H1 (cell line): Measurements from ENCODE around the gene SCO2. TPM values are rescaled to one million over a fixed set of nuclear protein-coding genes. Genes with fewer than 3 reads are reported as not detected.
A peak's percentile ranks its signal among the peaks of the same experiment; 100 is the strongest.

ENCODE experiments used
- CTCF ChIA-PET: fragments of 300-600 bp; sonication (Branson Sonifier 250); formaldehyde crosslinking; loops from one replicate; lab custom pipeline; 2021; ENCODE audit not compliant: partially characterized antibody; lab: Charles Lee
- POLR2A ChIA-PET: fragments of 300-600 bp; sonication (Branson Sonifier 250); formaldehyde crosslinking; loops from one replicate; lab custom pipeline; 2021; ENCODE audit warnings: inconsistent platforms; ENCODE audit not compliant: partially characterized antibody; lab: Charles Lee
- DNase-seq, 2 experiments: peaks; one replicate each; pipeline versions ENCODE4 v3.0.0 to v3.0.0-alpha.2; 2010 to 2022; ENCODE audit warnings: low spot score in 2 of 2, low read depth in 1 of 2, mixed read lengths in 1 of 2
- FAIRE-seq: peaks from 2 replicates; lab custom pipeline; 2011; peaks lifted over from hg19 to GRCh38; lab: Jason Lieb, UNC
- H2AFZ ChIP-seq: 2 replicates; pipeline ENCODE4 v1.8.1; 2012; ENCODE audit warnings: low read length, inconsistent platforms
- H2AK5ac ChIP-seq: 2 replicates; pipeline ENCODE4 v1.6.1; 2013; ENCODE audit warnings: low read depth, low read length
- H2BK120ac ChIP-seq: replicated peaks from 2 replicates; pipeline ENCODE3; 2013; ENCODE audit warnings: low read depth, low read length, inconsistent platforms
- H2BK12ac ChIP-seq: 2 replicates; pipeline ENCODE4 v1.6.1; 2013; ENCODE audit warnings: low read depth, low read length
- H2BK15ac ChIP-seq: 2 replicates; pipeline ENCODE4 v1.6.1; 2013; ENCODE audit warnings: low read length
- H2BK20ac ChIP-seq: 2 replicates; pipeline ENCODE4 v1.6.1; 2013; ENCODE audit warnings: low read length
- H2BK5ac ChIP-seq: 2 replicates; pipeline ENCODE4 v1.6.1; 2013; ENCODE audit warnings: low read depth, low read length
- H3K14ac ChIP-seq: 2 replicates; pipeline ENCODE4 v1.6.1; 2013; ENCODE audit warnings: inconsistent platforms; ENCODE audit not compliant: insufficient read length
- H3K18ac ChIP-seq: 2 replicates; pipeline ENCODE4 v1.6.1; 2013; ENCODE audit warnings: low read length; ENCODE audit errors: extremely low read depth
- H3K23ac ChIP-seq: 2 replicates; pipeline ENCODE4 v1.6.1; 2013; ENCODE audit warnings: inconsistent platforms; ENCODE audit not compliant: insufficient read length
- H3K23me2 ChIP-seq: 2 replicates; pipeline ENCODE4 v1.6.1; 2013; ENCODE audit warnings: low read depth, low read length
- H3K27ac ChIP-seq: 2 replicates; pipeline ENCODE4 v1.6.1; 2011; ENCODE audit warnings: low read depth, low read length, inconsistent platforms
- H3K27me3 ChIP-seq, 4 experiments: replicated peaks in 1 of 4; 1 replicate in 1 of 4; 2 replicates in 3 of 4; pipeline versions ENCODE4 v1.6.1 to v1.8.1; 2011 to 2013; ENCODE audit warnings: low read length in 3 of 4, mild to moderate bottlenecking in 3 of 4, inconsistent platforms in 2 of 4, mixed read lengths in 2 of 4, moderate library complexity in 1 of 4; ENCODE audit not compliant: control insufficient read depth in 3 of 4, insufficient read depth in 3 of 4; ENCODE audit errors: extremely low read depth in 1 of 4
- H3K36me3 ChIP-seq, 4 experiments: 2 replicates each; pipeline versions ENCODE4 v1.6.1 to v1.8.1; 2011 to 2013; ENCODE audit warnings: mild to moderate bottlenecking in 4 of 4, low read length in 3 of 4, moderate library complexity in 2 of 4, control low read depth in 1 of 4, inconsistent platforms in 1 of 4; ENCODE audit not compliant: insufficient read depth in 4 of 4, control insufficient read depth in 2 of 4
- H3K4ac ChIP-seq: replicated peaks from 2 replicates; pipeline ENCODE3; 2013; ENCODE audit warnings: low read length, low read depth, mixed read lengths, inconsistent platforms; ENCODE audit not compliant: insufficient read length
- H3K4me1 ChIP-seq, 4 experiments: replicated peaks in 1 of 4; 1 replicate in 1 of 4; 2 replicates in 3 of 4; pipeline versions ENCODE4 v1.6.1 to v1.8.1; 2011 to 2013; ENCODE audit warnings: low read length in 3 of 4, inconsistent platforms in 2 of 4, mixed read lengths in 1 of 4; ENCODE audit not compliant: insufficient read depth in 4 of 4, control insufficient read depth in 3 of 4
- H3K4me2 ChIP-seq, 2 experiments: 2 replicates each; pipeline versions ENCODE4 v1.6.1 to v1.8.1; 2011 to 2013; ENCODE audit warnings: low read depth in 2 of 2, low read length in 2 of 2, control low read depth in 1 of 2, inconsistent platforms in 1 of 2, mild to moderate bottlenecking in 1 of 2; ENCODE audit not compliant: insufficient read depth in 1 of 2
- H3K4me3 ChIP-seq, 4 experiments: fragments of 200-600, 300-600 bp in 1 of 4; sonication (generic), shearing (Covaris generic), sonication (Bioruptor Twin) in 1 of 4; 2 replicates each; pipeline versions ENCODE4 v1.5.1 to v1.8.1; 2011 to 2016; ENCODE audit warnings: low read length in 4 of 4, low read depth in 3 of 4, control low read depth in 2 of 4, inconsistent platforms in 2 of 4, mild to moderate bottlenecking in 2 of 4, mixed read lengths in 1 of 4, moderate library complexity in 1 of 4; ENCODE audit not compliant: insufficient read depth in 2 of 4; ENCODE audit errors: extremely low read depth in 1 of 4
- H3K56ac ChIP-seq: replicated peaks from 2 replicates; pipeline ENCODE3; 2013; ENCODE audit warnings: low read depth, mild to moderate bottlenecking, mixed read lengths, low read length, inconsistent platforms; ENCODE audit not compliant: insufficient read length
- H3K79me1 ChIP-seq: 2 replicates; pipeline ENCODE4 v1.6.1; 2013; ENCODE audit warnings: low read depth, low read length, control low read depth
- H3K79me2 ChIP-seq, 2 experiments: 2 replicates each; pipeline versions ENCODE4 v1.6.1 to v1.8.1; 2012 to 2013; ENCODE audit warnings: low read length in 2 of 2, mild to moderate bottlenecking in 2 of 2, inconsistent platforms in 1 of 2; ENCODE audit not compliant: insufficient read depth in 2 of 2, control insufficient read depth in 1 of 2
- H3K9ac ChIP-seq, 4 experiments: replicated peaks in 1 of 4; 1 replicate in 1 of 4; 2 replicates in 3 of 4; pipeline versions ENCODE4 v1.6.1 to v1.8.1; 2011 to 2013; ENCODE audit warnings: low read depth in 3 of 4, low read length in 3 of 4, control low read depth in 2 of 4, mild to moderate bottlenecking in 2 of 4, moderate library complexity in 2 of 4, inconsistent platforms in 1 of 4; ENCODE audit errors: extremely low read depth in 1 of 4
- H3K9me3 ChIP-seq, 2 experiments: 2 replicates each; pipeline versions ENCODE4 v1.6.1 to v1.8.1; 2012 to 2013; ENCODE audit warnings: mild to moderate bottlenecking in 2 of 2, moderate library complexity in 2 of 2, control low read depth in 1 of 2, inconsistent platforms in 1 of 2, low read depth in 1 of 2, low read length in 1 of 2, mixed read lengths in 1 of 2; ENCODE audit not compliant: insufficient read depth in 2 of 2
- H4K20me1 ChIP-seq, 2 experiments: replicated peaks in 1 of 2; 2 replicates each; pipeline versions ENCODE3 to v1.8.1; 2011 to 2013; ENCODE audit warnings: inconsistent platforms in 2 of 2, low read length in 2 of 2, mild to moderate bottlenecking in 1 of 2; ENCODE audit not compliant: insufficient read depth in 2 of 2, control insufficient read depth in 1 of 2
- H4K5ac ChIP-seq: 2 replicates; pipeline ENCODE4 v1.6.1; 2013; ENCODE audit warnings: low read length, low read depth, mixed read lengths, inconsistent platforms; ENCODE audit not compliant: insufficient read length
- H4K8ac ChIP-seq: 2 replicates; pipeline ENCODE4 v1.8.0; 2013; ENCODE audit warnings: mild to moderate bottlenecking, moderate library complexity, low read length, inconsistent platforms; ENCODE audit not compliant: insufficient read depth; ENCODE audit errors: extremely low read depth
- H4K91ac ChIP-seq: replicated peaks from 2 replicates; pipeline ENCODE3; 2013; ENCODE audit warnings: low read length, mixed read lengths, inconsistent platforms; ENCODE audit not compliant: insufficient read length
- CBX5 ChIP-seq: fragments of 300-800, 300-1000 bp; sonication (generic); IDR thresholded peaks from 2 replicates; pipeline ENCODE4 v1.7.1; 2016; ENCODE audit warnings: antibody characterized with exemption, low read length, low read depth
- FOSL1 ChIP-seq: IDR thresholded peaks from 2 replicates; pipeline ENCODE4 v1.6.1; 2011; ENCODE audit warnings: mild to moderate bottlenecking, low read depth, low read length, moderate library complexity; ENCODE audit not compliant: insufficient read depth
- GABPA ChIP-seq: IDR thresholded peaks from 2 replicates; pipeline ENCODE4 v1.6.1; 2011; ENCODE audit warnings: mild to moderate bottlenecking, low read length, moderate library complexity, borderline replicate concordance; ENCODE audit not compliant: insufficient read depth
- KDM4A ChIP-seq: IDR thresholded peaks from one replicate; pipeline ENCODE4 v1.7.1; 2012; ENCODE audit warnings: low read depth, mild to moderate bottlenecking, moderate library complexity, low read length, inconsistent platforms; ENCODE audit not compliant: severe bottlenecking
- TAF1 ChIP-seq: IDR thresholded peaks from 2 replicates; pipeline ENCODE4 v1.6.1; 2011; ENCODE audit warnings: mild to moderate bottlenecking, low read depth, low read length
- WGBS, 2 experiments: shearing (Covaris generic) in 1 of 2; methylation state at CpG; one replicate each; pipeline versions ENCODE4 v1.1.6 to v1.1.7; 2013 to 2015; ENCODE audit warnings: low lambda C conversion rate in 2 of 2, mixed read lengths in 2 of 2, inconsistent platforms in 1 of 2, low coverage in 1 of 2, missing lambda C conversion rate in 1 of 2; ENCODE audit not compliant: insufficient replicate concordance in 2 of 2, insufficient coverage in 1 of 2, insufficient read length in 1 of 2; ENCODE audit errors: extremely low coverage in 1 of 2, missing lambda C conversion rate in 1 of 2; 5-methylcytosine and 5-hydroxymethylcytosine counted together
- polyA plus RNA-seq, 7 experiments: library from polyadenylated mRNA; depleted of rRNA in 3 of 7; stranded (reverse) in 5 of 7; unstranded in 2 of 7; fragments of >200 nt in 5 of 7; fragments of 200-250 nt in 2 of 7; gene quantifications; 1 replicate in 5 of 7; 2 replicates in 1 of 7; 4 replicates in 1 of 7; pipeline versions ENCODE4 v1.2.1 to v1.2.3, GENCODE V29; 2011 to 2013; ENCODE audit warnings: missing spikeins in 2 of 7, mixed read lengths in 2 of 7
- total RNA-seq: library from RNA; stranded (reverse); fragmentation: NEBNext Ultra II Directional; extraction: Animal tissue kit (Norgen Biotek cat#: 25700); gene quantifications from 2 replicates; pipeline ENCODE4 v1.2.1, GENCODE V29; 2021

Gene SCO2
- total and polyA plus RNA-seq, 2 of the 8 experiments (the other 6 are each of a cell fraction or from before 2014, with no cell fraction given), result 2.0 TPM; not detected in 1

DNA sequence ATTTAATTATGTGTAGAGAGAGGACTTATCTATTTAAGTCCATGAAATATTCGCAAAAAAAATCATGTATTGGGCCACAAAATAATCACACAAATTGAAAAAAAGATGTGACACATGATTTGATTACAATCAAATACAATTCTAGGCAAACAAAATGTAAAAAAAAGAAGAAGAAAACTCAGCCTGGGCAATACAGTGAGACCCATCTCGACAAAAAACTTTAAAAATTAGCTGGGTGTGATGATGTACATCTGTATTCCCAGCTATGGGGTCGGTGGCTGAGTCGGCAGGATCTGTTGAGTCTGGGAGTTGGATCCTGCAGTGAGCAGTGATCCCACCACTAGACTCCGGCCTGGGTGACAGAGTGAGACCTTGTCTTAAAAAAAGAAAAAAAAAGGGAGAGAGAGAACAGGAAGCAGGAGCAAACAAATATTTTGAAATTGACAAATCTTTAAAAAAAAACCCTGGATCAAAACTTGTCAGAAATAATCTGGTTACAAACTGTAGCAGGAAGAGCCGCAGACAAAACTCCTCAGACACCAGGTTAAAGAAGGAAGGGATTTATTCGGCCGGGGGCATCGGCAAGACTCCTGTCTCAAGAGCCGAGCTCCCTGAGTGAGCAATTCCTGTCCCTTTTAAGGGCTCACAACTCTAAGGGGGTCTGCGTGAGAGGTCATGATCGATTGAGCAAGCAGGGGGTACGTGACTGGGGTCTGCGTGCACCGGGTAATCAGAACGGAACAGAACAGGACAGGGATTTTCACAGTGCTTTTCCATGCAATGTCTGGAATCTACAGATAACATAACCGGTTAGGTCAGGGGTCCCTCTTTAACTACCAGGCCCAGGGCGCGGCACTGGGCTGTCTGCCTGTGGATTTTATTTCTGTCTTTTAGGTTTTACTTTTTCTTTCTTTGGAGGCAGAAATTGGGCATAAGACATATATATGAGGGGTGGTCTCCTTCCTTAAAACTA is 7.7 kb upstream of the SCO2 start:
- ChIA-PET CTCF (interaction anchor here (1.0 kb wide), 1 partner anchor 88 kb away, joined by 4 read pairs; no protein-coding TSS in a partner anchor), POLR2A (interaction anchor here (0.7 kb wide), 1 partner anchor 49 kb away, joined by 5 read pairs; no protein-coding TSS in a partner anchor)
- no peaks in the 10 kb centered on the region for H3K79me2 ChIP-seq
- H3K36me3 ChIP-seq, result no peaks in the 10 kb centered on the region
- no peak overlapping the region for H2AFZ ChIP-seq
- no peak for DNase-seq
- peaks cover 1 to 10% of the 10 kb centered on the region in 2 experiments for H4K20me1 ChIP-seq
- 92% methylated on average over 19 of the region's 19 CpGs; no CpG with 5 or more reads in 1 of the 2 experiments for WGBS, 2 experiments
- H2AK5ac ChIP-seq, result no peak overlapping the region
- H2BK12ac ChIP-seq, result no peak overlapping the region
- no peak overlapping the region for H2BK15ac ChIP-seq
- H3K18ac ChIP-seq, result no peak overlapping the region
- no peak overlapping the region for H4K91ac ChIP-seq
- peaks cover 18% of the 10 kb centered on the region; the same call in 1 of the 2 replicates for H3K23me2 ChIP-seq
- H3K56ac ChIP-seq, result no peak overlapping the region
- no peak overlapping the region for H3K27ac ChIP-seq
- no peak overlapping the region for H3K14ac ChIP-seq
- H2BK20ac ChIP-seq, result no peak overlapping the region
- H3K27me3 ChIP-seq, result peaks cover 41 to 55% (median 52%) of the 10 kb centered on the region in 4 experiments
- TF ChIP-seq CBX5 (no peak), KDM4A (no peak), FOSL1 (no peak), GABPA (no peak), TAF1 (no peak)
- no peak for FAIRE-seq
- H3K23ac ChIP-seq, result no peak overlapping the region
- H4K5ac ChIP-seq, result no peak overlapping the region
- no peaks in the 10 kb centered on the region for H3K9me3 ChIP-seq
- H3K4me1 ChIP-seq, result peaks cover 0 to 14% (median 5%) of the 10 kb centered on the region in 4 experiments; a peak in 5 of 7 replicates
- H2BK5ac ChIP-seq, result no peak overlapping the region
- H3K4me2 ChIP-seq, result peak overlapping the region; percentile 51 to 92; a peak in 1 of 4 replicates
- no peak overlapping the region for H2BK120ac ChIP-seq
- H4K8ac ChIP-seq, result no peak overlapping the region
- peak overlapping the region in 1 of 4 experiments; percentile 68; a peak in 2 of 8 replicates for H3K4me3 ChIP-seq
- no peak overlapping the region for H3K9ac ChIP-seq
- H3K4ac ChIP-seq, result no peak overlapping the region
- H3K79me1 ChIP-seq, result no peaks in the 10 kb centered on the region
